Keratinocyte (primary cell): ENCODE results near the gene LMBR1.
A peak's percentile ranks its signal among the peaks of the same experiment; 100 is the strongest.

Source experiments
- EZH2 ChIP-seq: IDR thresholded peaks from one replicate; pipeline ENCODE4 v1.6.1; 2012; ENCODE audit warnings: inconsistent platforms, mild to moderate bottlenecking, low read length, moderate library complexity
- TF ChIP-seq, protein P1 (sequence below), 3 experiments: IDR thresholded peaks in 1 of 3; conservative IDR thresholded peaks in 1 of 3; optimal IDR thresholded peaks in 1 of 3; 2 replicates in 2 of 3; 3 replicates in 1 of 3; pipeline versions ENCODE3 to v1.5.1; 2011; ENCODE audit warnings: low read length in 3 of 3, mild to moderate bottlenecking in 3 of 3, moderate library complexity in 2 of 3, control low read depth in 1 of 3, inconsistent platforms in 1 of 3; ENCODE audit not compliant: insufficient read depth in 2 of 3; ENCODE audit errors: extremely low read depth in 1 of 3

GRCh38 chr7:156929789-156930539, 37.0 kb upstream of the LMBR1 start:
- no peak for TF ChIP-seq EZH2
- TF ChIP-seq, protein P1, sequence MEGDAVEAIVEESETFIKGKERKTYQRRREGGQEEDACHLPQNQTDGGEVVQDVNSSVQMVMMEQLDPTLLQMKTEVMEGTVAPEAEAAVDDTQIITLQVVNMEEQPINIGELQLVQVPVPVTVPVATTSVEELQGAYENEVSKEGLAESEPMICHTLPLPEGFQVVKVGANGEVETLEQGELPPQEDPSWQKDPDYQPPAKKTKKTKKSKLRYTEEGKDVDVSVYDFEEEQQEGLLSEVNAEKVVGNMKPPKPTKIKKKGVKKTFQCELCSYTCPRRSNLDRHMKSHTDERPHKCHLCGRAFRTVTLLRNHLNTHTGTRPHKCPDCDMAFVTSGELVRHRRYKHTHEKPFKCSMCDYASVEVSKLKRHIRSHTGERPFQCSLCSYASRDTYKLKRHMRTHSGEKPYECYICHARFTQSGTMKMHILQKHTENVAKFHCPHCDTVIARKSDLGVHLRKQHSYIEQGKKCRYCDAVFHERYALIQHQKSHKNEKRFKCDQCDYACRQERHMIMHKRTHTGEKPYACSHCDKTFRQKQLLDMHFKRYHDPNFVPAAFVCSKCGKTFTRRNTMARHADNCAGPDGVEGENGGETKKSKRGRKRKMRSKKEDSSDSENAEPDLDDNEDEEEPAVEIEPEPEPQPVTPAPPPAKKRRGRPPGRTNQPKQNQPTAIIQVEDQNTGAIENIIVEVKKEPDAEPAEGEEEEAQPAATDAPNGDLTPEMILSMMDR (optimal IDR thresholded peaks at IDR 0.05 in 1 of 3, IDR thresholded peaks at IDR 0.05 in 1 of 3, conservative IDR thresholded peaks at IDR 0.05 in 1 of 3; ENCODE audit: extremely low read depth in 1 of 3, insufficient read depth in 2 of 3, low read length in 3 of 3), result peak in 2 of 3 experiments; percentile 2 to 11
